GM10266 (cell line): ENCODE data around the gene RFTN1.
A peak's percentile ranks its signal among the peaks of the same experiment; 100 is the strongest.

ENCODE experiments used
- DNase-seq: peaks from one replicate; pipeline ENCODE4 v3.0.0; 2012; ENCODE audit errors: extremely low spot score
- TF ChIP-seq, protein P1 (sequence below): IDR thresholded peaks from 2 replicates; pipeline ENCODE4 v1.5.1; 2012; ENCODE audit warnings: mild to moderate bottlenecking, low read depth; ENCODE audit not compliant: control insufficient read depth, insufficient read depth; ENCODE audit errors: missing control alignments

Gene RFTN1

DNA sequence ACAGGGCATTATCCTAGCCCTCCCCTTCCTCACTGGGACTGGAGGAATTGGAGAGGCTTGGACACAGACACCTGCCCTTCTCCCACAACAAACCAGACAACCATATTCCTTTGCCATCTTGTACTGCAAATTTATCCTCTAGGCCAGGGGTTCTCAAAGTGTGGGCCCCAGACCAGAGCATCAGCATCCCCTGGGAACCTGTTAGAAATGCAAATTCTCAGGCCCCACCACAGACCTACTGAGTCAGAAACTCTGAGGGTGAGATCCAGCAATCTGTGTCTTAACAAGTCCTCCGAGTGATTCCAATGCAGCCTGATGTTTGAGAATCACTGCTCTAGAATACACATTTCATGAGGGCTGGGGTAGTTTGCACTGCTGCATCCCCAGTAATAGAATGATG, 133.1 kb downstream of the RFTN1 start:
- TF ChIP-seq, protein P1, sequence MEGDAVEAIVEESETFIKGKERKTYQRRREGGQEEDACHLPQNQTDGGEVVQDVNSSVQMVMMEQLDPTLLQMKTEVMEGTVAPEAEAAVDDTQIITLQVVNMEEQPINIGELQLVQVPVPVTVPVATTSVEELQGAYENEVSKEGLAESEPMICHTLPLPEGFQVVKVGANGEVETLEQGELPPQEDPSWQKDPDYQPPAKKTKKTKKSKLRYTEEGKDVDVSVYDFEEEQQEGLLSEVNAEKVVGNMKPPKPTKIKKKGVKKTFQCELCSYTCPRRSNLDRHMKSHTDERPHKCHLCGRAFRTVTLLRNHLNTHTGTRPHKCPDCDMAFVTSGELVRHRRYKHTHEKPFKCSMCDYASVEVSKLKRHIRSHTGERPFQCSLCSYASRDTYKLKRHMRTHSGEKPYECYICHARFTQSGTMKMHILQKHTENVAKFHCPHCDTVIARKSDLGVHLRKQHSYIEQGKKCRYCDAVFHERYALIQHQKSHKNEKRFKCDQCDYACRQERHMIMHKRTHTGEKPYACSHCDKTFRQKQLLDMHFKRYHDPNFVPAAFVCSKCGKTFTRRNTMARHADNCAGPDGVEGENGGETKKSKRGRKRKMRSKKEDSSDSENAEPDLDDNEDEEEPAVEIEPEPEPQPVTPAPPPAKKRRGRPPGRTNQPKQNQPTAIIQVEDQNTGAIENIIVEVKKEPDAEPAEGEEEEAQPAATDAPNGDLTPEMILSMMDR: no peak
- no peak for DNase-seq

DNA sequence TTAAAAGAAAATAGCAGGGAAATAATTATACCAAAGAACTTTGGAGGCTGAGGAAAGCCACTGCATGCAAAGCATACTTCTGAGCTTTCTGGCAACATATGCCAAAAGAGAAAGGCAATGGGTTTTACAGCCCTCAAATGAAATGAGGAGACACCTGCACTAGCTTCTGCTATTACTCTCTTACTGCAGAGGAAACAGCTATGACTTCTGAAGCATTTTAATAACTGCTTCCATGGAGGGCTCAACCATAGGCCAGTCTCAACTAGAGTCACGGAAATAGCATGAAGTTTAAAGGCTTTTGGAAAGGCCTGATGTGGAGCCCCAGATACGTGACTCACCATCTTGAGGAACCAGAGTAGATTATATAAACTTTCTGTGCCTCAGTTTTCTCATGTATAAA, 133.7 kb downstream of the RFTN1 start:
- no peak for DNase-seq
- TF ChIP-seq, protein P1: no peak

DNA sequence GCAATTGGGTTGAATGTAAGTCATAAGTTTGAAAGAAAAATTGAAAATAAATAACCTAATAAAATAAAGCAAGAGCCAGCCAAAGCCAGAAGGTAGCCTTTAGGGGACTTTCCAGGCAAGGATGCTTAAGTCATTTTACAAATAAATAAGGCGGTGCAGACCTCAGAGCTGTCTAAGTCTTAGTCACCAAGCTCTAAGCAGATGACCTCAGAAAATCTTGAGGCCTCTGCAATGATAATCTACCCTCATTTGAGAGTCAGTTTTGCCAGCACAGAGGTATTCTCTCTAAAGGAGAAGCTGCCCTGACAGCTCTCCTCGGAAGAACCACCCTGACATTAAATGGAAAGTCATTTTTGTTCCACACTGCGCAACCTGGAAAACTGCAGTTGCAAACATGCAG, 134.6 kb downstream of the RFTN1 start:
- TF ChIP-seq, protein P1: no peak
- DNase-seq: peak; percentile 44

DNA sequence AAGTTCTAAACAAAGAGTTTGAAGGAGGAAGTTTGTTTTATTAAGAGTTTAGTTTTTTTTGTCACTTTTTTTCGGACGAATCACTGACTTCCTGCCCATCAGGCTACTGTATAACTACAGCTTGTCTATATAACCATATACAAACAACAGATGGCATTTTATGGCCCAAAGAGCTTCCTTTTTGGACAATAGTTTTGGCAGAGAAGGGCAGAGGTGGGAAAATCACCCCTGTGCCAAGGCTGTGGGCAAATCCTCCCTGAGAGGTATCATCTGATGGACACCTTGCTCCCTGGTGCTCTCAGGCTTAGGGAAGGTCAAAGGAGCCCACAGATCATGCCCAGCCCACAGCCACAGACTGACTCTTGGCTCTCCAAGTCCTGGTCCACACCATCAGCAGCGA, 135.1 kb downstream of the RFTN1 start:
- no peak for DNase-seq
- TF ChIP-seq, protein P1: no peak

DNA sequence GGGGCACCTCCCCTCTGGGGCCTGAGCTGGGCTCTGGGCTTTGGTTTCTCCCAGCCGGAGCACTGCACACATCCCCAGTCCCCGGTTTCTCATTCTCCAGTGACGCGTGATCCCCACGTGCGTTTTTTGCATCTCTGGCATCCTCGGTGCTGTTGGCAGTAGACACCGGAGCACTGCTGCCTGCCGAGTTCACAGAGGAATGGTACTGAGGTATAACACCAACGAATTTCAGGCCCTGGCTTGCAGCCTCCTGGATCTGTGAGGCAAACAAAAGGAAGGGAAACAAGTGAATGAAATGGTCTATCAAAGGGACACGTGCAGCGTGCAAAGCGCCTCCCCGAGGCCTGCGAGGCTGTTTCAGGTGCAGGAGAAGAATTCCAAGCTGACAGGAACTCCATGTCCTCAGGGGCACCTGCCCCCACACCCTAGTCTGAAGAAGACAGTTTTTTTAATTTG, 135.6 kb downstream of the RFTN1 start:
- TF ChIP-seq, protein P1: peak; percentile 22
- DNase-seq: no peak

DNA sequence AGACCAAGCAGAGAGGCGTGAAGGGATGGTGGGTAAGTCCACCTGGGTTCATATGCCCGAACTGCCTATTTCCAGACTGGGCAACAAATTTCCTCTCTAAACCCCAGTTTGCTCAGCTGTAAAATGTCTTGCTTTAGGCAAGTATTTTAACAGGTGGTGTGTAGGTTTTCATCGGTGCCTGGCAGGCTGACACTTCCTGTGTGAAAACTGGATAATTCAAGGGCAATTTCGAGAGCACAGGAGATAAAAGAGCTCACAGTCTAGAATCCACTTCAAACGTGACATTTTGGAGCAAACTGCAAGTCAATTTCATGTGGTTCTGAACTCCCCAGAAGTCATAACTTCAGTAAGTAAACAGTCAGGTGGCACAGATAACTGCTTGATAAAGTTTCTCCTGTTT, 136.3 kb downstream of the RFTN1 start:
- TF ChIP-seq, protein P1: no peak
- no peak for DNase-seq

DNA sequence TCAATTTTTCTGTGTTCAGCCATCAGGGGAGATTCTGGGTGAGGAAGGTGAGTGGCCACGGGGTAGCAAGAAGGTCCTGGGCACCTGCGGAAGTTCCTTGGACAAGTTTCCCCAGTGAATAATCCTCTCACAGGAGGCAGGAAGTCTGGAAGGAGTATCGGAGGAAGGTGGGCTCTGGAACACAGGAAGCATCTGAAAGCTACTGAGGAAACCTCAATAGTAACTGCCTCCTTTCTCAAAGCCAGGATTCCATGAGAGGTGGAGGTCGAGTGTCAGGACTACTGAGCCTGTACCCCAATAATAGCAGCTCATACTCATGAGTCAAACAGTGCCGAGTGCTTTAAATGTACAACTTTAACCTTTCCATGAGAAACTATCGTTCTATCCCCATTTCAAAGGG, 137.6 kb downstream of the RFTN1 start:
- DNase-seq: no peak
- TF ChIP-seq, protein P1: no peak
